ENCODE data around the gene VWA2.

The VWA2 gene

DNA sequence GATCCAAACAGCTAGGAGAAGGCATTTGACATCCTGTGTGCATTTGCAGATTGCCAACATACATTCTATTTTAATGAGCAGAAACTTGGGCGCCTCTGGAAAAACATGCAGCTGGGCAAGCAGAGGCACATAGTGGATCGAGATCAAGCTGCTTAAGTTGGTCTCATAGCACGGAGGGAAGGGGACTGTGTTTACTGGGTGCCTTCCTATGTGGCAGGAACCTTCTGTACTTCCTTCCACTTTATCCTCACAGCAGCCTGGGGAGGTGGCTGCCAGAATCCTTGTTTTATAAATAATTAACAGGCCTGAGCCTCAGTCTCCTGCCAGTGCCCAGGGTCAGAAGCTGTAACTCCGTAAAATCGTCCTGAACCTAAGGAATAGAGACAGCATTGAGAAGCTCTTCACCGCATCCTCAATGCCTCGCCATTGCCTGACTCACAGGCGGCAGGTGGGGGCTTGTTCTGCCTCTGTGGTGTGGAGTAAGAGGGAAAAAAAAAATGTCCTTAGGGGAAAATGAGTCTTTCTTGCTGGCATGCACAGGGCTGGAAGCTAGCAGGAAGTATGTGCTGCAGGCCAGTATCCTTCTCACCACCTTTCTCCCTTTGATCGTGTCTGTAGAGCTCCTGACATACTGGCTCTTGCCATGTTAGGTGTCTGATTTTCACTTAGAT is 6.2 kb downstream of the VWA2 start:
- DNase-seq (ENCODE audit: low read depth, low spot score) = no peak

- DNase-seq (ENCODE audit: low read depth, low spot score) = no peak
Observed at GRCh38 chr10:114246679-114247305, 7.7 kb downstream of the VWA2 start.

GRCh38 chr10:114250236-114250635 is 11.2 kb downstream of the VWA2 start:
- DNase-seq (ENCODE audit: low read depth, low spot score) = no peak

- DNase-seq (ENCODE audit: low read depth, low spot score) = no peak
Observed at GRCh38 chr10:114250716-114251115, 11.7 kb downstream of the VWA2 start.

- no peak for DNase-seq (ENCODE audit: low read depth, low spot score)
Observed at GRCh38 chr10:114252092-114252491, 13.0 kb downstream of the VWA2 start.

DNA sequence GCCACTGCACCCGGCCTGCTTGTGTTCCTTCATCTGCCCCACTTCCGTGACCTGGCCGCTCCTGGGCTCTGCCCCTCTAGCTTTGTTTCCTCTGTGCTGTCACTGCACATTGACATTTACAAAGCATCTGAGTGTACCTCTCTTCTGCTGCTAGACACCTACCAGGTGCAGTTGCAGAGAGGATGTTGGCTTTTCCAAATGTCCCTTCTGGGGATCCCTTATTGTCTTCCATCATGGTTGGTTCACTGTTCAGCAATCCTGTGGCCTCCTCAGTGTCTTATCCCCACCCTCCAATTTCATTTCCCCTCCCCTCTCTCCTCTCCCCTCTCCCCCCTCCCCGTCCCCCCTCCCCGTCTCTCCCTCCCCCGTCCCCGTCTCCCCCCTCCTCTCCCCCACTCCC is 13.8 kb downstream of the VWA2 start:
- DNase-seq (ENCODE audit: low read depth, low spot score) = no peak

GRCh38 chr10:114255227-114255626 is 16.2 kb downstream of the VWA2 start:
- no peak for DNase-seq (ENCODE audit: low read depth, low spot score)

GRCh38 chr10:114256008-114256765 is 17.1 kb downstream of the VWA2 start:
- DNase-seq (ENCODE audit: low read depth, low spot score) = no peak

- DNase-seq (ENCODE audit: low read depth, low spot score) = no peak
Observed at GRCh38 chr10:114256822-114257221, 17.8 kb downstream of the VWA2 start.

- DNase-seq (ENCODE audit: low read depth, low spot score) = no peak
Observed at GRCh38 chr10:114257498-114257897, 18.4 kb downstream of the VWA2 start.

DNA sequence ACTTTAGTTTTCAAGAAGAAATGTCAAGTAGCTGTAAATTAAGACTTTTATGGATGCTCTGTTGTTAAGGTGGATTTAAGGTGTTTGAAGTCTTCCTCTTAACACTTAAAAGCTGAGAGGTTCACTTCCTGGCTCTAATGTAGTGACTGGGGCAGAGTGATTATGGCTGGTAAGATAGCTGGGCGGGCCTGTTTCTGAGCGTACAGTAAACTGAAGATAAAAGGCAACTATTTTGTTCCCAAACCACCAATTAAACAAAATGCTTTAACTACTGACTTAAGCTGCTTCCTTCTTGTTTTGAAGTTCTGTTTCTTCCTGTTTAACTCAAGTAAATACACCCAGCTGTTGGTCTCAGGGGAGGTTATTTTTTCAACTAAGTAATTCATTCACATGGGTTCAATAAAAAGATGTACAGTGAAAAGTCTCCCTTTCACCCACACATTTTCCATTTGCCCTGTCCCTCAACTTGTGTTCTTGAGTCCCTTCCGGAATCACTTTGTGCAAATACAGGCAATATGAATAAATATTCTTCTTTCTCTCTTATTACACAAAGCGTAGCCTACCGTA is 19.3 kb downstream of the VWA2 start:
- no peak for DNase-seq (ENCODE audit: low read depth, low spot score)

DNA sequence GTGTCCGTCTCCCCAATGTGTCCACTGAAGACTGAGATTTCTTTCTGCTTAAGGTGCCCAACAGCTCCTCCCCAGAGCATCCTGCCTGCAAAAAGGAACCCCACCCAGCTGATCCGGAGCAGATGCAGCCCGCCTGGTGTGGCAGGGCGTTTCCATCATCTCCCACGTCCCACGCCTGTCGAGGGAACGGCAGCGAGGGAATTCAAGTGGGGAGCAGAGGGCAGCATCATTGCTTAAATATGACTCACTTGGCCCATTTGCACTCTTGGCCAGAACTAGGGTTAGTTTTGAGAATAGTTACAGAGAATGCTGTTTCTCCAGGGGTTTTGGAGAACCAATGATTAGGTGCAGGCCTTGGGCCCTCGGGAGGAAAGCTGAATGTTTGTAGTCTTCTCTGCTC is 20.8 kb downstream of the VWA2 start:
- no peak for DNase-seq (ENCODE audit: low read depth, low spot score)

DNA sequence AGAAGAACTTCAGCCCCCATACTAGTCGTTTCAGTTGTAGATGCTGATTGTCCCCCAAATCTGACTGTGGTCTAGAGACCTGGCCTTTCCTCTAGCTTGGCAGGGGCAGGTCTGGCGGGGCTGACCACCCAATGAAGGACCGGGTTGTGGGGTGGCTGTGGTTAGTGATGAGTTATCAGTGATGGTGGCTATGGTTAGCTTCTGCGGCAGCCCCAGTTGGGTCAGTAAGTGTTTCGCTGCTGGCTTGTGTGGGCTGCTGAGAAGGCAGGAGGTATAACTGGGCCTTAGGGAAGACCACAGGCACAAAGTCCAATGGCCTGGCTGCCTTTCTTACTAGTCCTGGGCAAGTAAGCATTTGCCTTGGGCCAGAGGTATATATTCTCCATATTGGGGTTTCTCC is 21.3 kb downstream of the VWA2 start:
- DNase-seq (ENCODE audit: low read depth, low spot score) = no peak

- DNase-seq (ENCODE audit: low read depth, low spot score) = no peak
Observed at GRCh38 chr10:114261076-114261475, 22.0 kb downstream of the VWA2 start.

DNA sequence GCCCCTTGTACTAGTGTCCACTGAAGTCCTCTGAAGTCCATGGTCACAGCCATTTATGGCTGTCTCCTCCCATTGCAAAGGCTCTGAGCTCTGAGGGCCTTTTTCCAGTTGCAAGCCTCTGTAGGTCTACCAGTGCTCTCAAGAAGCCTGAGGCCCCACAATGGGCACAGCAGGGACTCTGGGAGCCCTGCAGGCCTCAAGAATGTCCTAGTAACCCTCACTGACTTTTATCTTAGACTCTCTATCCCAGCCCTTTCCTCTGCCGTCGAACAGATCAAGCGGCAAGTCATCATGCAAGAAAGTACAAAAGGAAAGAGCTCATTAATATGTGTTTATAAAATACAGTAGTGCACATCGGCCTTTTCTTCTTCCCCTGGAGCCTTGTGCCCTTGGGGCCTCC is 23.4 kb downstream of the VWA2 start:
- no peak for DNase-seq (ENCODE audit: low read depth, low spot score)

DNA sequence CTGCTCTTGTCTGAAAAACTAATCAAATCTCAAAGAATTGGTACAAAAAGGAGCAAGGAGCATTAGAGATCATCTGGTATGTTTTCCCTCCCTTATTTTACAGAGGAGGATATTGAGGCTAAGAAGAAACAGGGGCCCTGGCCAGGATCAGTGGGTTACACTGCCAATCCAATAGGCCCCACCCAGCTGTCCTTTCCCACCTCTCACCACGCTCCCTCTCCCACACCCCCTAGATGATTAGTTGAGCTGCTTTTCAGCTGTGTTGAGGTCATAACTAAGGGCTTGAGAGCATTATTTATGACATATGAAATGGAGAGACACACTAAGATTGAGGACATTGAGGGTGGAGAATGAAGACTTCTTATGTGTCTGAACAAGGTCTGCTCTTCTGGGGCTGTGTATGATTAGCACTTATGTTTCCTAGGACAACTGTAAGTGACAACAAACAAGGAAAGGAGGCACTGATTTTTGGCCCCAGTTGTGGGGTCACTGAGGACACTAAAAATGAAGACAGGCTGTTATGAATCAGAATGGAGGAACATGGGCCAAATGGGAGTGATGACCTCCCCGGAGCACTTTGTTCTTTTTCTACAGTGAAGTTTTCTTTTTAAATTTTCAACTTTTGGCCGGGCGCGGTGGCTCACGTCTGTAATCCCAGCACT is 26.5 kb downstream of the VWA2 start:
- no peak for DNase-seq (ENCODE audit: low read depth, low spot score)

DNA sequence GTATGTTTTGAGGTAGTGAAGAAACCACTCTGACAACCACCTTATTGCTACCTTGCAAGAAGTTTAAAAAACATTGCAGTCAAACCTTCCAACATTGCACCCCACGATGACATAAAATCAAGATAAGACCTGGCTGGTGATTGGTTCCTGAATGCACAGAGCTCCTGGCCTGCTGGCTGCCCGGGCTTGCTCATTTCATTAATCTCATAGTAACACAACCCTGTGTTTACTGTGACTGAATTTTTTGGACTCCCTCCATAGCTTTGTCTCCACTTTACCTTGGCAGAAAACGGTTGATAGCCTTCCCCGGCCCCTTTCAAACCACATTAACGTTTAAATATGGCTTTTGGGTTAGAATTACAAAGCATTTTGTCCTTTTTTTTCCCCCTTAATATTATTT is 27.5 kb downstream of the VWA2 start:
- no peak for DNase-seq (ENCODE audit: low read depth, low spot score)

DNA sequence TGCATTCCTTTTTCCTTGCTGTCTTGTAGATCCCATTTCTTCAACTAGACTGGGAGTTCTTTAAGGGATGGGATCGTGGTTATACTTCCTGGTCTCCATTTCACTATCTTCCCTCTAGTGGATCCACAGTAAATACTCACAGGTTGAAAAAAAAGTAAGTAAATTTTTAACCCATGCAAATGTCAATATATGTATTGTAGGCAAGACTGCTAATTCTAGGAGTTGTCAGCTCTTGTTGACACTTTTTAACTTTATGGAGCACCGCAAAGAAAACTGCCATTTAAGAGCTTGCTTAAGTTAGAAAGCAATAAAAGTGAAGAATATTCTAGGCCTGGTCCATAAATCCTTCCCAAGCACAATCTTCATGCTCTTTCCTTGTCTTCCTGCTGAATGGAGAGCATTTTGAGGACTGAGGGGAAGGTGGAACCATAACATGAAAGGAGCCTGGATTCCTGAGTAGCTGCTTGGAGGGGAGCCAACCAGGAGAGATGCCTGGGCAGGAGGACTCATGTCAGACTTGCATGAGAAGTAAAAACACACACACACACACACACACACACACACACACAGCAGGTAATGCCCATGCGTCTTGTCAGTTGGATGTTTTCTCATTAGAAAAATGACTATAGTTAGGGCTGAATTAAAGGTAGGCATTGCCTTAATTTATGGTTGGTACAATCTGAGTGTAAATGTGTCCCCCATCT is 32.2 kb downstream of the VWA2 start:
- no peak for DNase-seq (ENCODE audit: low read depth, low spot score)

DNA sequence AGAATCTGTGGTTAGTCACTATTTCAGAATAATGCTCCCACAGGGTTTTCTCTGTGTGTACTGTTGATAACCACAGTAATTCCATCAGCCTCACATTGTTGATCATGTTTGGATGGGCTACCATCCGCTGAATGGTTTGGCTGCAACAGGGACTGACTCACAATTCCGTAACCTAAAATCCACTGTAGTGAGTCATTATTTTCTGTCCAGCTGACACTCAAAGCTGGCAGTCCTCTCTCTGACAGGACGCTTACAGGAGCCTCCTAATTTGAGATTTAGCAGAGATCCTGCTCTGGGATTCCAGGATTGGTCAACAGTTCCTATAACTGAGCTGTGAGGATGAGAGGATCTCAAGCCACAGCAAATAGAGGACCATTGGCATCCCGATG is 32.7 kb downstream of the VWA2 start:
- no peak for DNase-seq (ENCODE audit: low read depth, low spot score)

DNA sequence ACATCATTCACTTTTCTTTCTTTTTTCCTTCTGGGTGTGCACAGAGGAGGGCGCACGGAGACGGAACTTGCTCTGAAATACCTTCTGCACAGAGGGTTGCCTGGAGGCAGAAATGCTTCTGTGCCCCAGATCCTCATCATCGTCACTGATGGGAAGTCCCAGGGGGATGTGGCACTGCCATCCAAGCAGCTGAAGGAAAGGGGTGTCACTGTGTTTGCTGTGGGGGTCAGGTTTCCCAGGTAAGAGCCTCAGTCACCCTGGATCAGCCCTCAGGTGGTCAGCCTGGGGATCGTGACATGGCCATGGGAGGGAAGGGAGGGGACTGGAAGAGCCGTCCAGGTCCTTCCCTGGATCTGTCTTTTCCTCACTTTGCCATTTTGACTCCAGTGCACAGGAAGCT is 33.6 kb downstream of the VWA2 start:
- DNase-seq (ENCODE audit: low read depth, low spot score) = no peak

DNA sequence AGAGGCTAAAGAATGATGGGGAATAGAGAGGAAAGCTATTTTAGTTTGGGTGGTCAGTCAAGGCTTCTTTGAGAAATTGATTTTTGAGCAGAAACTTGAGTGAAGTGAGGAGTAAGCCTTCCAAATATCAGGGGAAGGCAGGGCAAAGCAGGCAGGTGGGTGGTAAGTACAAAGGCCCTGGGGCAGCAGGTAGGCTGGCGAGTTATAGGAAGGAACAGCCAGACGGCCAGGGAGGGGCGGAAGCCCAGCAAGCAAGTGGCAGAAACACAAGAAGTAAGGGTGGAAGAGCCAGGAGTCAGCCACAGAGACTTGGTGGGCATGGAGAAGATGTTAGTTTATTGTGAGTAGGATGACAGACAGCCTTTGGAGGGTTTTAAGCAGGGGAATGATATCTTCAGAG is 34.9 kb downstream of the VWA2 start:
- DNase-seq (ENCODE audit: low read depth, low spot score) = no peak
